ENCODE data around the gene ZBTB38.

The ZBTB38 gene

DNA sequence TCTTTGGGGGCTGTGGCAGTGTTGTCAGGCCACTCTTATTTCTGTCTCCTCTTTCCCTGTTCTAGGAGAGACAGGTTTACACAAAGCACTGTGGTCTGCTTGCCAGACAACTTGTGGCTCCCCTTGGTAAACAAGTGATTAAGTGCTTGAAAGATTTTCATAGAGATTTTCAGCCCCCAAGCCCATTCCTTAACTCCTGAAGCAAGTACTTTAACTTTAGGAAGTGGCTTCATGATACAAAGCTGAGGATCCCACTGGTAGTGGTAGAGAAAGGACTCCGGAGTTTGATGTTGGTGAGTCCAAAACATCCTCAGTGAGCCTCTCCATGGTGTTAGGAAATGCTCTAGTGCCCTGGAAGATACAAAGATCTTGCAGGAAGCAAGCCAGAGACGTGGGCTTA is 12.0 kb downstream of the ZBTB38 start:
- DNase-seq (no peak), ATAC-seq (replicated peaks) (no peak)
- Mint-ChIP-seq H3K27me3 (no peaks in the 10 kb centered on the region), H3K36me3 (no peaks in the 10 kb centered on the region), H3K4me1 (peaks cover 18 to 20% of the 10 kb centered on the region in 2 donors), H3K27ac (no peak overlapping the region), H3K9me3 (no peaks in the 10 kb centered on the region), H3K4me3 (no peak overlapping the region)

DNA sequence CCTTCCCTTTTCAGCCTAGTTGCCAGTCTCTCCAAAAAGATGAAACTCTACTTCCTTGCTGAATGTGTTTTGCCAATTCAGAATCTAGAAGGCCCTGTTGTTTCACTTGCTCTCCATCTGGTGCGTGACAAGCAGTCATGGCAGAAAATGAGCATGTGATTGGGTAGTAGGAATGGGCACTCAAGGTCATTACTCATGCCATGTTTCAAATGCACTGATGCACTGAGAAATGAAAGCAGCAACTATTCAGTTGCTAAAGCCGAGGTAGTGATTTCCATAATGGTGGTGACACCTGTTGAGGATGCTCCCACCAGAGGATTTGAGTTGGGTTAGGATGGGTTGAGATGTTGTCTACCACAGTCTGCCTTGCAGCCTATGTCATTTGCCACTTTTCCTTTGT is 12.7 kb downstream of the ZBTB38 start:
- peak overlapping the region; percentile 31 for H3K27ac Mint-ChIP-seq
- H3K36me3 Mint-ChIP-seq, result no peaks in the 10 kb centered on the region
- no peak overlapping the region for H3K4me3 Mint-ChIP-seq
- ATAC-seq (replicated peaks) (no peak), DNase-seq (no peak)
- H3K4me1 Mint-ChIP-seq, result peaks cover 11 to 13% of the 10 kb centered on the region in 2 donors
- H3K9me3 Mint-ChIP-seq, result no peaks in the 10 kb centered on the region
- H3K27me3 Mint-ChIP-seq, result no peaks in the 10 kb centered on the region

DNA sequence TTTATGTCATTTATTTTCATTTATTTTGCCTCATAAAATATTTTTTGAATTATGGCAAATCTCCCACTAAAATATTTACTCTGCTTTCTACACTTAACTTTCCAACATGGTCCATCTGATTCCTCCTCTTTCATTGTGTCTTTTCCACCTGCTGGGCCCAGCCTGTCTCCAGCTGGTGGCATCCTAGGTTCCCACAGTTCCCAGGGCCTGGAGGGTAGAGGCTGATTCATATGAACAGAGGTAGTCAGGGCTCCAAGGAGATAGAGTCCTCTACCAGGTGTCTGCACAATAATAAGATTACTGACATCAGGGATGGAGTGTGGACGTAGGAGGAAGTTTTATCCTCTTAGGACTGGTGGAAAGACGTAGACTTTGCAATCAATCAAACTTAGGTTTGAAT is 14.3 kb downstream of the ZBTB38 start:
- ATAC-seq (replicated peaks) (no peak), DNase-seq (no peak)
- H3K27me3 Mint-ChIP-seq, result no peaks in the 10 kb centered on the region
- no peaks in the 10 kb centered on the region for H3K36me3 Mint-ChIP-seq
- no peaks in the 10 kb centered on the region for H3K9me3 Mint-ChIP-seq
- H3K27ac Mint-ChIP-seq, result no peak overlapping the region
- H3K4me1 Mint-ChIP-seq, result peaks cover 9 to 10% of the 10 kb centered on the region in 2 donors
- no peak overlapping the region for H3K4me3 Mint-ChIP-seq

DNA sequence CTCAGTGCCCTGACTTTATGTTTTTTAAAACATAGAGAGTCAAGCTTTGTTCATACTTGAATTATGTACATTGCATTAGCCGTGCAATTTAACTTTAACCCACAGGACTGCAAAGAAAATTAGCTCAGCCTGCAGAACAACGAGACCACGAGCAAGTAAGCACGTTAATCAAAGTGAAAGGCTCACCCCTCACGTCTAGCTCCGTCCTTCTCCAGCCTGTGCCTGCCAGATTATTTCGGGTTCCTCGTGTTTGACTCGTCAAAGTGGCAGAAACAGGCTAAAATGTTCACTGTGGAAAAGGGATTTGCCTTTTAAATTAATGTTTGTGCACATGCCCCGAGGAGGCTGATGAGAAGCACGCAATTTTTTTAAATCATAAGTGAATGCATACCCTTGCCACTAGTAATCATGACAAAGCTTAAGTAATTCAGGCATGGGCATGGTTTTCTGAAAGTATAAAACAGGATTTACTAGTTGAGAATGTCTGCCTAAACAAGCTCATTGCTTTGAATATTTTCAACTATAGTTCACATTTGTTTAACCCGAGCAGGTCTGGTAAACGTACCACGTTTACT is 15.3 kb downstream of the ZBTB38 start:
- H3K9me3 Mint-ChIP-seq, result no peaks in the 10 kb centered on the region
- no peaks in the 10 kb centered on the region for H3K27me3 Mint-ChIP-seq
- H3K36me3 Mint-ChIP-seq, result no peaks in the 10 kb centered on the region
- DNase-seq (no peak), ATAC-seq (replicated peaks) (no peak)
- H3K27ac Mint-ChIP-seq, result no peak overlapping the region
- H3K4me1 Mint-ChIP-seq, result peaks cover 7 to 8% of the 10 kb centered on the region in 2 donors
- no peak overlapping the region for H3K4me3 Mint-ChIP-seq

DNA sequence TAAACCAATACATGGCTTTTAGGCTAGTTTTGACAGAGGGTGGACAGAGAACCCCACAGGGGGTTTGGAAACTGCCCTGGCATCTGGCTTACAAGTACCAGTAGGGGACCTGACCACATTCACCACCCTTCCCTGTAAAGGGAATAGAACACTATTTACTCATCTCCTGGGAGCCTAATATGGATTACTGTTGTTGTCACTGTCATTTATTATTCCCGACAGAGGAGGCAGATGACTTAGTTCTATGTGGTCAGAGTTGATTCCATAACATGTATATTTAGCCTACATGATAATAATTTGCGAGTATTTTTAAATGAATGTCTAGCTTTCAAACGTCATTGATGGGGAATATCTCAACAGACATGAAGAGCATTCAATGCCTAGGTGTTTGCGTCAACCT is 15.9 kb downstream of the ZBTB38 start:
- no peaks in the 10 kb centered on the region for H3K9me3 Mint-ChIP-seq
- DNase-seq (no peak), ATAC-seq (replicated peaks) (no peak)
- peaks cover 2 to 6% of the 10 kb centered on the region in 2 donors for H3K4me1 Mint-ChIP-seq
- H3K4me3 Mint-ChIP-seq, result no peak overlapping the region
- no peaks in the 10 kb centered on the region for H3K27me3 Mint-ChIP-seq
- H3K27ac Mint-ChIP-seq, result no peak overlapping the region
- no peaks in the 10 kb centered on the region for H3K36me3 Mint-ChIP-seq

DNA sequence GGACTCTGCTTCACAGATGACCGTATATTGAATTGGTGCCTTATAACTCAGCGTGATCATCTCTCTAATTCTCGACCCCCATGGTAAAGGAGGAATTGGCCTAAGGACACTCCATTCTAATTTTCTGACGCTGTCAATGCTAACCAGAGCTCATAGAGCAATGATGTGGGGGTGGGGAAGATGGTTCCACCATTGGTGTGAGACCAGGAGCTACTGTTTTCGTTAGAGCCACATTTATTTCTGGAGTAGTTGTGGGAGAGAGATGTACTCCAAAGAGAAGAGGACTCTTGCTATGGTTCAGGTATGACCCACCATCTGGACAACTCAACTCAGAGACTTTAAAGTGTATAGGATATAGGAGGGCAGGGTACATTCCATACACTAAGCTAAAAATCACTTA is 16.3 kb downstream of the ZBTB38 start:
- no peaks in the 10 kb centered on the region for H3K36me3 Mint-ChIP-seq

GRCh38 chr3:141385406-141386125 is 17.3 kb downstream of the ZBTB38 start:
- ATAC-seq (replicated peaks), result no peak
- no peaks in the 10 kb centered on the region for H3K27me3 Mint-ChIP-seq
- H3K9me3 Mint-ChIP-seq, result no peaks in the 10 kb centered on the region
- DNase-seq, result no peak
- peaks cover 0 to 5% of the 10 kb centered on the region in 2 donors for H3K4me1 Mint-ChIP-seq
- peak overlapping the region in 1 of 2 donors; percentile 56 for H3K4me3 Mint-ChIP-seq
- H3K36me3 Mint-ChIP-seq, result no peaks in the 10 kb centered on the region
- no peak overlapping the region for H3K27ac Mint-ChIP-seq

More for the DNA sequence above, 16.3 kb downstream of the ZBTB38 start:
- H3K27me3 Mint-ChIP-seq, result no peaks in the 10 kb centered on the region
- H3K27ac Mint-ChIP-seq, result peak overlapping the region; percentile 7
- H3K4me1 Mint-ChIP-seq, result peaks cover 0 to 6% of the 10 kb centered on the region in 2 donors
- ATAC-seq (replicated peaks), result no peak
- DNase-seq, result no peak
- no peaks in the 10 kb centered on the region for H3K9me3 Mint-ChIP-seq
- H3K4me3 Mint-ChIP-seq, result peak overlapping the region in 1 of 2 donors; percentile 26

DNA sequence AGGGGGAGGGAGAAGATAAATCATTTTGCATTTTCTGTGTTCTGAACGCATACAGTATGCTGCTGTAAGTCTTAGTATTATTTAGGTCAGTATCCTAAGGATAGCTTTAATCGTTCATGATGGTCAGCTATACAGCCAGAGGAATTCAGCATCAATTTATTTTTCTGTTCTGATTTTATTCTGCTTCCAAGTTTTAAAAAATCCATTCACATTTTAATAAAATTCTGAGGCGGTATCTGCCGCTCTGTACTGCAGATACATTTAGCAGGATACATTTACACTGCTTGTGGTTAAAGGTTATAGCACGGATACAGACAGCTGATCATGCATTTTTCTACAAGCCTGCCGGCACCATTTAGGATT is 17.8 kb downstream of the ZBTB38 start:
- Mint-ChIP-seq H3K9me3 (no peaks in the 10 kb centered on the region), H3K4me3 (peak overlapping the region in 1 of 2 donors; percentile 72), H3K27me3 (no peaks in the 10 kb centered on the region), H3K27ac (no peak overlapping the region), H3K4me1 (peaks cover 0 to 4% of the 10 kb centered on the region in 2 donors), H3K36me3 (no peaks in the 10 kb centered on the region)
- DNase-seq (no peak), ATAC-seq (replicated peaks) (no peak)

DNA sequence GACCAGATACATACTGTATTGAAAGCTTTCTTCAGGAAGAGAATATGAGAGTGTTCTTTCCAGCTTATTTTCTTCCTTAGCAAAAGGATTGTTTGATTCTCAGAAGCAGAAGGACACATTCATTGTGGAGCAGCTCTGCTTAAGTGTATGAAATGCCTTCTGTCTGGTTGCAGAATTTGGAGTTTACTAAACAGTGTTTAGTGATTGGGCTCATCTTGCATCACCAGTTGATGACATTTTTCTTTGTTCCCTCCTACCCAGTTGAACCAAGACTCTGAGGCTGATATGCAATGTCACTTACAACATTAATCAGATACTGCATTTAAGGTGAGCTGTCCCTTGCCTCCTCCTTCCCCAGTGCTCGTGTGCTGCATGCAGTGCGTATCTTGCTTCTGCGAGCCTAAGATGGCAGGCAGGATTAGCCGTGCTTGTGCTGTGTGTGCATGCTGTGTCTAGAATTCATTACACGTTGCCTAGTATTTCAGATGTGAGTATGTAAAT is 18.4 kb downstream of the ZBTB38 start:
- H3K9me3 Mint-ChIP-seq, result no peaks in the 10 kb centered on the region
- no peaks in the 10 kb centered on the region for H3K27me3 Mint-ChIP-seq
- no peaks in the 10 kb centered on the region for H3K36me3 Mint-ChIP-seq
- DNase-seq (no peak), ATAC-seq (replicated peaks) (peak in 1 of 2 donors; percentile 38)
- peaks cover 0 to 2% of the 10 kb centered on the region in 2 donors for H3K4me1 Mint-ChIP-seq
- H3K4me3 Mint-ChIP-seq, result peak overlapping the region; percentile 35 to 72
- H3K27ac Mint-ChIP-seq, result no peak overlapping the region

GRCh38 chr3:141387516-141387915 is 19.2 kb downstream of the ZBTB38 start:
- H3K4me1 Mint-ChIP-seq, result peaks cover 0 to 2% of the 10 kb centered on the region in 2 donors
- ATAC-seq (replicated peaks) (no peak), DNase-seq (no peak)
- H3K4me3 Mint-ChIP-seq, result no peak overlapping the region
- H3K27ac Mint-ChIP-seq, result no peak overlapping the region
- no peaks in the 10 kb centered on the region for H3K27me3 Mint-ChIP-seq
- H3K9me3 Mint-ChIP-seq, result no peaks in the 10 kb centered on the region
- no peaks in the 10 kb centered on the region for H3K36me3 Mint-ChIP-seq

DNA sequence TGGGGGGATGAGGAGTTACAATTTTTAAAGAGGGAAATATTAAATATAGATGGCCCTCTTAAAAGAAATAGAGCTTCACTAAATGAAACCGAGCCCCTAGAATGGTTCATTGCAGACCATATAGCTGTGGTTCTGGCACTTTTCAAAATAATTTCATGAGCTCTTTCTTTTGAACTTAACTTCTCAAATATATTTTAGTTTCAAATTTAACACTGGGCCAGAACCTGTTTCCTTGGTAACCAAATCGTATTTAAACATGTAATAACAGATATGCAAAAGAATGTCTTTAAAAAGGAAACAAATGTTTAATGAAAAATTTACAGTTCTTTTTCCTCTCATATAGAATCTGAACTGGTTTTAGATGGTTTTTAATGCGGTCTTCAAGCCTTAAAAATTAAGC is 20.1 kb downstream of the ZBTB38 start:
- Mint-ChIP-seq H3K9me3 (no peaks in the 10 kb centered on the region), H3K27me3 (peaks cover 6 to 8% of the 10 kb centered on the region in 2 donors), H3K27ac (no peak overlapping the region), H3K4me3 (no peak overlapping the region), H3K36me3 (no peaks in the 10 kb centered on the region), H3K4me1 (peaks cover 0 to 2% of the 10 kb centered on the region in 2 donors)
- DNase-seq (no peak), ATAC-seq (replicated peaks) (no peak)

GRCh38 chr3:141388823-141389621 is 20.7 kb downstream of the ZBTB38 start:
- no peak for ATAC-seq (replicated peaks)
- no peaks in the 10 kb centered on the region for H3K36me3 Mint-ChIP-seq

GRCh38 chr3:141389703-141390102 is 21.4 kb downstream of the ZBTB38 start:
- Mint-ChIP-seq H3K36me3 (peaks cover 0 to 4% of the 10 kb centered on the region in 2 donors), H3K27me3 (peaks cover 12 to 17% of the 10 kb centered on the region in 2 donors), H3K4me1 (peaks cover 2 to 4% of the 10 kb centered on the region in 2 donors), H3K9me3 (no peaks in the 10 kb centered on the region), H3K27ac (no peak overlapping the region), H3K4me3 (no peak overlapping the region)
- DNase-seq, result no peak
- no peak for ATAC-seq (replicated peaks)

More at GRCh38 chr3:141388823-141389621, 20.7 kb downstream of the ZBTB38 start:
- DNase-seq, result no peak
- Mint-ChIP-seq H3K4me3 (peak overlapping the region in 1 of 2 donors; percentile 12), H3K9me3 (no peaks in the 10 kb centered on the region), H3K4me1 (peaks cover 0 to 2% of the 10 kb centered on the region in 2 donors), H3K27ac (no peak overlapping the region), H3K27me3 (peaks cover 8 to 10% of the 10 kb centered on the region in 2 donors)

GRCh38 chr3:141390747-141391146 is 22.4 kb downstream of the ZBTB38 start:
- Mint-ChIP-seq H3K27ac (no peak overlapping the region), H3K4me1 (peaks cover 2 to 5% of the 10 kb centered on the region in 2 donors), H3K36me3 (peaks cover 0 to 4% of the 10 kb centered on the region in 2 donors), H3K4me3 (no peak overlapping the region), H3K27me3 (peaks cover 12 to 20% of the 10 kb centered on the region in 2 donors), H3K9me3 (no peaks in the 10 kb centered on the region)
- DNase-seq (no peak), ATAC-seq (replicated peaks) (no peak)
